ENCODE data around the gene FDXR. TPM values are rescaled to one million over a fixed set of nuclear protein-coding genes. Genes with fewer than 3 reads are reported as not detected.
A peak's percentile ranks its signal among the peaks of the same experiment; 100 is the strongest.

FDXR gene, protein sequence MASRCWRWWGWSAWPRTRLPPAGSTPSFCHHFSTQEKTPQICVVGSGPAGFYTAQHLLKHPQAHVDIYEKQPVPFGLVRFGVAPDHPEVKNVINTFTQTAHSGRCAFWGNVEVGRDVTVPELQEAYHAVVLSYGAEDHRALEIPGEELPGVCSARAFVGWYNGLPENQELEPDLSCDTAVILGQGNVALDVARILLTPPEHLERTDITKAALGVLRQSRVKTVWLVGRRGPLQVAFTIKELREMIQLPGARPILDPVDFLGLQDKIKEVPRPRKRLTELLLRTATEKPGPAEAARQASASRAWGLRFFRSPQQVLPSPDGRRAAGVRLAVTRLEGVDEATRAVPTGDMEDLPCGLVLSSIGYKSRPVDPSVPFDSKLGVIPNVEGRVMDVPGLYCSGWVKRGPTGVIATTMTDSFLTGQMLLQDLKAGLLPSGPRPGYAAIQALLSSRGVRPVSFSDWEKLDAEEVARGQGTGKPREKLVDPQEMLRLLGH
- total RNA-seq (10 to 100 TPM in 4 of 6 donors, 1 to 10 TPM in 2; 4.3 to 15.1 (median 12.5) TPM), polyA plus RNA-seq (10 to 100 TPM in 1 of 2 donors, 1 to 10 TPM in 1; 8.5 to 11.4 TPM)

DNA sequence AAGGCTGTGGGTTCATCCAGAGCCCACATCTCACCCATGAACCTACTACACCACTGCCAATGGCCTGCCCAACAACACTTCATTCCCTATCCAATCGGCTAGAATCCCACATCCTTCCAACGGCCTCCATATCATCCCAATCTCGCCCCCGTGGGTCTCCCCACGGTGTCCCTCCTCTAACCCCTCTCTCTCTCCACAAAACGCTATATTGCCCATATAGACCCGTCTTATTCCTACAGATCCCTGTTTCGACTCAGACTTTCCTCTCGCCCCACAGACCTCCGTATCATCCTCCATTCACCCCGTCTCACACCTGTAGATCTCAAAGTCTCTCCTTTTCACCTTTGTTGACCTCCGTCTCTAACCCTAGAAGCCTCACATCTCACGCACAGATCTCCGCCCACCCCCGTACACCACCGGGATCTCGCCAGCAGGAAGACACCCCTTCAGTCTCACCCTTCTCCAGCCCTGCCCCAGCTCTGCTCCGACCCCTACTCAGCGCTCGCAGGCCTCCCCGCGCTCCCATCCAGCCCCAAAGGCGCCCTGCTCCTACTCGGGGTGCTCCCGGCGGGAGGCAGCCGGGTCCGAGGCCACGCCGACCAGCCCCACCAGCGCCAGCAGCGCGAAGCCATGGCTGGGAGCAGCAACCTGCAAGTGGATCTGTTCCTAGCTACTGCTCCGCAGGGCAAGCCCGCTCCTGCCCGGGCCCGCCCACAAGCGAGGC lies at the start of gene FDXR:
TSS of gene FDXR (minus strand) at position 682 of the 724 bp plus-strand sequence. CDS start at position 632, 50 bp downstream.
- H3K27ac ChIP-seq = peak within 1 kb of the TSS; percentile 55 to 90 (median 80)
- ATAC-seq = peak in 2 of 4 donors; percentile 6 to 14

DNA sequence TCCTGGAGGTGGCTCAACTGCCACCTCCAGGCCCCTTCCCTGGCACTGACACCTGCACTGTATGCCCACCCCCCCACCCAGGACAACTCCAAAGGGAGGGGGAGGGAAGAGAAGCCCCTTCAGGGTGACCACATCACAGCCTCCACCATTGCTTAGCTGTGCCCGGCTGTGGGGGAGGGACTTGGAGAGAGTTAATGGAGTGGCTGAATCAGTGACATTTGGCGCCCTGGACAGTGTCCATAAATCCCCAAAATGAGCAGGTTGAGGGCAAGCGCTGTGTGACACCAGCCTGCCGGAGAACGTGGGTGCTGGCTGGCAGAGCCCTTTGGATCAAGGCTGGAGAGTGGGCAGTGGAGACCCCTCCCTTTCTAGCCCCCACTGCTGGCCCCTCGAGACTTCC lies 49.4 kb upstream of the FDXR start:
- Histone ChIP-seq H3K27me3 (peaks cover 0 to 9% (median 4%) of the 10 kb centered on the region in 4 donors), H3K4me3 (no peak overlapping the region), H3K9me3 (no peaks in the 10 kb centered on the region), H3K36me3 (no peaks in the 10 kb centered on the region), H3K4me1 (peaks cover 5 to 12% (median 8%) of the 10 kb centered on the region in 3 donors), H3K27ac (no peak overlapping the region)
- DNase-seq = no peak
- TF ChIP-seq, protein P1, sequence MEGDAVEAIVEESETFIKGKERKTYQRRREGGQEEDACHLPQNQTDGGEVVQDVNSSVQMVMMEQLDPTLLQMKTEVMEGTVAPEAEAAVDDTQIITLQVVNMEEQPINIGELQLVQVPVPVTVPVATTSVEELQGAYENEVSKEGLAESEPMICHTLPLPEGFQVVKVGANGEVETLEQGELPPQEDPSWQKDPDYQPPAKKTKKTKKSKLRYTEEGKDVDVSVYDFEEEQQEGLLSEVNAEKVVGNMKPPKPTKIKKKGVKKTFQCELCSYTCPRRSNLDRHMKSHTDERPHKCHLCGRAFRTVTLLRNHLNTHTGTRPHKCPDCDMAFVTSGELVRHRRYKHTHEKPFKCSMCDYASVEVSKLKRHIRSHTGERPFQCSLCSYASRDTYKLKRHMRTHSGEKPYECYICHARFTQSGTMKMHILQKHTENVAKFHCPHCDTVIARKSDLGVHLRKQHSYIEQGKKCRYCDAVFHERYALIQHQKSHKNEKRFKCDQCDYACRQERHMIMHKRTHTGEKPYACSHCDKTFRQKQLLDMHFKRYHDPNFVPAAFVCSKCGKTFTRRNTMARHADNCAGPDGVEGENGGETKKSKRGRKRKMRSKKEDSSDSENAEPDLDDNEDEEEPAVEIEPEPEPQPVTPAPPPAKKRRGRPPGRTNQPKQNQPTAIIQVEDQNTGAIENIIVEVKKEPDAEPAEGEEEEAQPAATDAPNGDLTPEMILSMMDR (IDR thresholded peaks at IDR 0.05) = no peak
- no peak for ATAC-seq
- FAIRE-seq = no peak
- WGBS, 2 donors = 55 to 66% methylated on average over 6 of the region's 6 CpGs
- intact Hi-C loops (cut with DNase I) = no loop called here

More for the DNA sequence above, at the start of gene FDXR:
- peaks cover 2 to 19% (median 16%) of the 10 kb centered on the region in 3 donors for H3K4me1 ChIP-seq
- no peak for FAIRE-seq
- peak in 1 of 6 donors; percentile 33 for DNase-seq
- peak within 1 kb of the TSS; percentile 50 to 69 (median 57) for H3K4me3 ChIP-seq
- intact Hi-C loops (cut with DNase I) = no loop called here
- H3K27me3 ChIP-seq = no peaks in the 10 kb centered on the region
- WGBS, 2 donors = 7 to 8% methylated on average over 38 of the region's 38 CpGs
- H3K36me3 ChIP-seq = no peaks in the 10 kb centered on the region
- H3K9me3 ChIP-seq = no peaks in the 10 kb centered on the region
- TF ChIP-seq, protein P1 (IDR thresholded peaks at IDR 0.05) = no peak

DNA sequence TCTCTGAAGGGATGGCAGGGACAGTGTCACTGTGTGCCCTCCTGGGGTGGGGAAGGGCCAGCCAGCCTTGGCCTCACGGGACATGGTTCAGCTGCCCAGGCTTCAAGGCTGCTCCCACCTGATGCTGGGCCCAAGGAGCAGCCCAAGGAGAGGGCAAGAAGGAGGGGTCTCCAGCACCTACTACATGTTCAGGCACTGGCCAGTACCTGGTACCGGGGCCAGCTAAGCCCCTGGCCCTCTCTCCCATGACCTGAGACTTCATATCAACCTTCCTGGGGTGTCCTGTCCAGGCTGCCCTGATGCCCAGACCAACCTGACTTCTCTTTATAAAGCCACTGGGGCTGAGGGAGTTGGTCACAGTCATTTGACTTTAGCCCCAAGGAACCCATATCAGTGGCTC lies 49.0 kb upstream of the FDXR start:
- WGBS, 2 donors = 88 to 97% methylated on average over 2 of the region's 2 CpGs
- no peak overlapping the region for H3K4me3 ChIP-seq

DNA sequence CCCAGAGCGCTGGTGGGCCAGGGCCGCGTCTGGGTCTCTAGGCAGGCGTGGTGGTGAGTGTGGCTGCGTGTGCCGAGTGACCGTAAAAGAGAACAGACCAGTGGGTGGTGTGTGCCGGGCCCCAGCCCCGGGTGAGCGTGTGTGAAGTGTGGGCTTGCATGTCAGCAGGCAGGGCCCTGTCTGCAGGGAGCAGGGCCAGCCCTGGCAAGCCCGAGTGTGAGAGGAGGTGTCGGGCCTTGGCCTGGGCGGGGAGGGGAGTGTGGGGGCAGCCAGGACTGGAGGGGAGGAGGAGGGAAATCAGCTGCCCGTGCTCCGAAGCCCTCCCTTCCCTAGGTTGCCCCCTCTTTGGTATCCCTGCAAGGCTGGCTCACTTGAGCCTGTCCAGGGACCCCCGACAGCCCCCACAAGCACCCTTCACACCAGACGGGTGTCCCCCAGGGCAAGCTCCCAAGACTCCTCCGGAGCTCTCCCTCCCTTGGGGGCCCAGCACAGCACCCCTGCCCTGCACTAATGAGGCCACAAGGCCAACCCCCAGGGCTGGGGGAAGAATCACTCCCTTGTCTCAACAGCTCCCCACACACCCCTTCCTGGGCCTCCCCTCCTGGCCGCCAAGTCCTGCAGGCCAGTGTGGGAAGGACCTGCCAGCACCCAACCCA lies 48.4 kb upstream of the FDXR start:
- no peak overlapping the region for H3K4me3 ChIP-seq
- no peaks in the 10 kb centered on the region for H3K36me3 ChIP-seq
- 52% methylated on average over 15 to 19 of the region's 19 CpGs for whole genome bisulfite sequencing, 2 donors
- no peak for ATAC-seq
- H3K9me3 ChIP-seq = no peaks in the 10 kb centered on the region
- peaks cover 5 to 12% (median 8%) of the 10 kb centered on the region in 3 donors for H3K4me1 ChIP-seq
- intact Hi-C loops (cut with DNase I) = no loop called here
- peak in 1 of 6 donors; percentile 64 for DNase-seq
- H3K27me3 ChIP-seq = peaks cover 0 to 8% (median 4%) of the 10 kb centered on the region in 4 donors
- TF ChIP-seq, protein P1 (IDR thresholded peaks at IDR 0.05) = no peak
- no peak for FAIRE-seq
- H3K27ac ChIP-seq = no peak overlapping the region

More for the DNA sequence above, 49.0 kb upstream of the FDXR start:
- FAIRE-seq (no peak), ATAC-seq (no peak), DNase-seq (no peak)
- Histone ChIP-seq H3K27me3 (peaks cover 0 to 8% (median 4%) of the 10 kb centered on the region in 4 donors), H3K4me1 (peaks cover 5 to 12% (median 8%) of the 10 kb centered on the region in 3 donors), H3K27ac (no peak overlapping the region), H3K9me3 (no peaks in the 10 kb centered on the region), H3K36me3 (no peaks in the 10 kb centered on the region)
- TF ChIP-seq, protein P1 (IDR thresholded peaks at IDR 0.05) = no peak
- intact Hi-C loops (cut with DNase I) = no loop called here

Data from pancreas (tissue), 10 donors.